ENCODE data around the gene CCL13.

- TF ChIP-seq MXI1 (conservative IDR thresholded peaks at IDR 0.05; ENCODE audit: poor library complexity, severe bottlenecking) (no peak), CTCF (IDR thresholded peaks at IDR 0.05; ENCODE audit: poor library complexity, severe bottlenecking) (no peak)
Measured at GRCh38 chr17:34314279-34314678, 42.0 kb upstream of the CCL13 start.

Measured in neural cell (in vitro differentiated cells).